ENCODE data around the gene NAALADL1. TPM values are rescaled to one million over a fixed set of nuclear protein-coding genes. Genes with fewer than 3 reads are reported as not detected.
"Not testable (repeated sequence)": the region's sequence is repeated elsewhere in the genome, so short reads cannot be mapped to it uniquely, and the experiment has no call there.

Gene NAALADL1
- total RNA-seq, 1 experiment from 2014 or later, result not detected

GRCh38 chr11:65008016-65008415, 50.3 kb downstream of the NAALADL1 start:
- H3K79me2 ChIP-seq (ENCODE audit: insufficient read depth, low read length), result no peaks in the 10 kb centered on the region
- H3K27me3 ChIP-seq (ENCODE audit: insufficient read depth, low read length), result no peaks in the 10 kb centered on the region
- H2AFZ ChIP-seq (ENCODE audit: low read depth, low read length, poor library complexity, severe bottlenecking), result no peak overlapping the region
- no peaks in the 10 kb centered on the region for H3K36me3 ChIP-seq (ENCODE audit: control insufficient read depth in 1 of 2, insufficient read depth in 2 of 2, low read length in 2 of 2)
- ATAC-seq, result no peak
- no peaks in the 10 kb centered on the region for H3K9me2 ChIP-seq (ENCODE audit: insufficient read depth)
- peak overlapping the region; percentile 65 for H3K4me2 ChIP-seq (ENCODE audit: low read length)
- RAD21 ChIA-PET (ENCODE audit: low non-redundant PET in 1 of 2, low total read pairs in 2 of 2, uncharacterized antibody in 2 of 2, unreplicated experiment in 2 of 2), result no interaction called here
- no peak for DNase-seq (ENCODE audit: low read depth, low spot score)
- no peaks in the 10 kb centered on the region for H3K9me3 ChIP-seq (ENCODE audit: control insufficient read depth in 1 of 2, insufficient read depth in 1 of 2, low read depth in 1 of 2, low read length in 2 of 2)
- H3K4me3 ChIP-seq (replicated peaks in 1 of 2; ENCODE audit: low read depth in 1 of 2, low read length in 2 of 2), result no peak overlapping the region
- H3K27ac ChIP-seq (ENCODE audit: low read depth, low read length), result peak overlapping the region; percentile 56
- no peak for TF ChIP-seq REST (IDR thresholded peaks at IDR 0.05; ENCODE audit: low read depth)
- TF ChIP-seq EZH2 (IDR thresholded peaks at IDR 0.05), result no peak
- no peak for TF ChIP-seq EGR1 (IDR thresholded peaks at IDR 0.05; ENCODE audit: low read depth)
- TF ChIP-seq RAD21 (IDR thresholded peaks at IDR 0.05; ENCODE audit: low read depth), result peak; percentile 38; the same call in 1 of the 2 replicates
- intact Hi-C loops (cut with micrococcal nuclease), result no loop called here
- BruUV-seq (replicated peaks), result no TSS peak
- H4K20me1 ChIP-seq (ENCODE audit: insufficient read depth), result no peaks in the 10 kb centered on the region
- CTCF ChIA-PET, result no interaction called here
- POLR2A ChIA-PET, result interaction anchor here (1.2 kb wide), 1 partner anchor 84 kb away, joined by 4 read pairs; the partner anchor contains the start of gene PPP2R5B
- H3K9ac ChIP-seq (ENCODE audit: low read length), result peak overlapping the region; percentile 51
- H3K4me1 ChIP-seq (ENCODE audit: control insufficient read depth in 1 of 2, insufficient read depth in 2 of 2, low read length in 2 of 2), result peaks cover 12 to 30% of the 10 kb centered on the region in 2 experiments

- H3K27me3 ChIP-seq (ENCODE audit: insufficient read depth, low read length); DNase-seq (ENCODE audit: low read depth, low spot score); H3K79me2 ChIP-seq (ENCODE audit: insufficient read depth, low read length); RAD21 ChIA-PET (ENCODE audit: low non-redundant PET in 1 of 2, low total read pairs in 2 of 2, uncharacterized antibody in 2 of 2, unreplicated experiment in 2 of 2); H2AFZ ChIP-seq (ENCODE audit: low read depth, low read length, poor library complexity, severe bottlenecking); H4K20me1 ChIP-seq (ENCODE audit: insufficient read depth); ATAC-seq; CTCF ChIA-PET; H3K36me3 ChIP-seq (ENCODE audit: control insufficient read depth in 1 of 2, insufficient read depth in 2 of 2, low read length in 2 of 2); H3K27ac ChIP-seq (ENCODE audit: low read depth, low read length); H3K9ac ChIP-seq (ENCODE audit: low read length); H3K4me3 ChIP-seq (replicated peaks in 1 of 2; ENCODE audit: low read depth in 1 of 2, low read length in 2 of 2); intact Hi-C loops (cut with micrococcal nuclease); BruUV-seq (replicated peaks); H3K9me2 ChIP-seq (ENCODE audit: insufficient read depth); H3K9me3 ChIP-seq (ENCODE audit: control insufficient read depth in 1 of 2, insufficient read depth in 1 of 2, low read depth in 1 of 2, low read length in 2 of 2); H3K4me2 ChIP-seq (ENCODE audit: low read length); POLR2A ChIA-PET: not testable (repeated sequence)
- peaks cover 11 to 38% of the 10 kb centered on the region in 2 experiments for H3K4me1 ChIP-seq (ENCODE audit: control insufficient read depth in 1 of 2, insufficient read depth in 2 of 2, low read length in 2 of 2)
These were observed 54.4 kb downstream of the NAALADL1 start for GRCh38 chr11:65003968-65004367.
